Measurements from ENCODE around the gene TOMM70.
"Not testable (repeated sequence)": the region's sequence is repeated elsewhere in the genome, so short reads cannot be mapped to it uniquely, and the experiment has no call there.

The TOMM70 gene

GRCh38 chr3:100338911-100339310, 62.0 kb downstream of the TOMM70 start:
- no peak for DNase-seq (ENCODE audit: low read depth)
- TF ChIP-seq CTCF (IDR thresholded peaks at IDR 0.05; ENCODE audit: insufficient read depth, low read depth, low read length, missing control alignments), result no peak
- H3K4me3 ChIP-seq (ENCODE audit: low read length), result no peak overlapping the region

GRCh38 chr3:100336229-100336628, 64.7 kb downstream of the TOMM70 start:
- not testable (repeated sequence) for DNase-seq (ENCODE audit: low read depth); H3K4me3 ChIP-seq (ENCODE audit: low read length)

- TF ChIP-seq CTCF (IDR thresholded peaks at IDR 0.05; ENCODE audit: insufficient read depth, low read depth, low read length, missing control alignments), result no peak
- DNase-seq (ENCODE audit: low read depth), result peak; percentile 45
- peak overlapping the region; percentile 74 for H3K4me3 ChIP-seq (ENCODE audit: low read length)
These were observed 65.5 kb downstream of the TOMM70 start for GRCh38 chr3:100335434-100335833.

- no peak for TF ChIP-seq CTCF (IDR thresholded peaks at IDR 0.05; ENCODE audit: insufficient read depth, low read depth, low read length, missing control alignments)
- DNase-seq (ENCODE audit: low read depth), result peak; percentile 79
- peak within 1 kb of the TSS; percentile 74 for H3K4me3 ChIP-seq (ENCODE audit: low read length)
These were observed 66.2 kb downstream of the TOMM70 start, which contains the start of gene NIT2 for GRCh38 chr3:100334488-100335351. Gene NIT2 (plus strand): TSS chr3:100334757. CDS start chr3:100334792, 35 bp downstream.

GRCh38 chr3:100333970-100334487, 66.9 kb downstream of the TOMM70 start:
- H3K4me3 ChIP-seq (ENCODE audit: low read length), result peak overlapping the region; percentile 74
- no peak for DNase-seq (ENCODE audit: low read depth)
- no peak for TF ChIP-seq CTCF (IDR thresholded peaks at IDR 0.05; ENCODE audit: insufficient read depth, low read depth, low read length, missing control alignments)

- no peak overlapping the region for H3K4me3 ChIP-seq (ENCODE audit: low read length)
- DNase-seq (ENCODE audit: low read depth), result no peak
- no peak for TF ChIP-seq CTCF (IDR thresholded peaks at IDR 0.05; ENCODE audit: insufficient read depth, low read depth, low read length, missing control alignments)
These were observed 67.8 kb downstream of the TOMM70 start for GRCh38 chr3:100333051-100333450.

GRCh38 chr3:100331660-100332059, 69.2 kb downstream of the TOMM70 start:
- no peak for DNase-seq (ENCODE audit: low read depth)
- no peak for TF ChIP-seq CTCF (IDR thresholded peaks at IDR 0.05; ENCODE audit: insufficient read depth, low read depth, low read length, missing control alignments)
- H3K4me3 ChIP-seq (ENCODE audit: low read length), result no peak overlapping the region

Data from epithelial cell of esophagus (primary cell).